HG02938 (cell line): ENCODE results near the gene PLAU.
"Not testable (repeated sequence)": the region's sequence is repeated elsewhere in the genome, so short reads cannot be mapped to it uniquely, and the experiment has no call there.

Experiments
- ATAC-seq: cut with Tn5 transposase; IDR thresholded peaks from one replicate; pipeline ENCODE4 v1.9.1; 2021; ENCODE audit warnings: mild to moderate bottlenecking, moderate library complexity; ENCODE audit not compliant: unreplicated experiment

Gene PLAU

DNA sequence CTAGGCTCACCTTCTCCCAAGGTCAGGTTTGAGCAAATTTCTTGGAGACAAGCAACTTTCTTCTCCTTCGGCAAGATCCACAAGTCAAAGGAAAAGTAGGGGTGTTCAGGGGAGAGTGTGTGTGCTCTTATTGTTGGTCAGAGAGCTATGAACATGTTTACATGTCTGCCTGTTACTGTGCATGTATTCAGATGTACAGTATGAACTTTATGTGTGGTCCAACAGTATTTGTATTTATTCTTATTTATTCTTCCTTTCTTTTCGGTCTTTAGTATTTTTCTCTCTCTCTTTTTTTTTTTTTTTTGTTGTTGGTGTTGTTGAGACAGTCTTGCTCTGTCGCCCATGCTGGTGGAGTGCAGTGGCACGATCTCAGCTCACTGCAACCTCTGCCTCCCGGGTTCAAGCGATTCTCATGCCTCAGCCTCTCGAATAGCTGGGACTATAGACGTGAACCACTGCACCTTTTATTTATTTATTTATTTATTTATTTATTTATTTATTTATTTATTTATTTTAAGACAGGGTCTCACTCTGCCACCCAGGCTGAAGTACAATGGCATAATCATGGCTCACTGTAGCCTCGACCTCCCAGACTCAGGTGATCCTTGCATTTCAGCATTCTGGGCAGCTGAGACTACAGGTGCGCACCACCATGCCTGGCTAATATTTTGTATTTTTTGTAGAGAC lies 38.2 kb downstream of the PLAU start:
- ATAC-seq, result no peak

DNA sequence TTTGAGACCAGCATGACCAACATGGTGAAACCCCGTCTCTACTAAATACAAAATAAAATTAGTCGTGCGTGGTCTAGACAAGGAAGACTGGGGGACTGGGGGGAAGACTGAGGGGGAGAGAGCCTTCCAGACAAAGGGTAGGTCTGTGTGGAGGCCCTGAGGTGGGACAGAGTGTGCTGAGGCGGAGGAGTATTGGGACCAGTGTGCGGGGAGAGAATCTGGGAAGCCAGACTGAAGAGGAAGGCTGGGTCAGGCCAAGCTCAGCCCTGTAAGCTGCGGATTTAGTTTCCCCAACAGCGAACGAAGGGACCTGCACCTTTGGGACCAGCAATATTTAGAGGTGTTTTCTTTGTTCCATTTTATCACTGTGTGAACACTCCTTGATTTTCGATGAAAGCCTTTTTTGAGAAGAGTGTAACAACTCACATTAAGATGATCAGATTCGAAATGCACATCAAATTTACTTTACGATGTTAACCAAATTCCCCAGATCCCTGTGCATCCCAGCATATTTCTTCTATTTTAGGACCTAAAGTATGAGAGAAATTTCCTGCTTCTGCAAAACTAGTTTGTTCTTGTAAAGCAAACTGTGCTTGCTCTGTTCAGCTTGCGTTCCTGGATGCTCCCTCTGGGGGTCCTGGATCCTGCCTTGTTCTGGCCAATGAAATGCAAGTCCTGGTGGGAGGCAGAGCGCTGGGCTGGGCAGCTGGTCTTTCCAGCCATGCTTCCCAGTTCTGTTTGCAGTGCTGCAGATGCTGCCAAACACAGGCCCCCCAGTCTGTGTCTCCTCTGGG lies 39.4 kb downstream of the PLAU start:
- ATAC-seq, result no peak

DNA sequence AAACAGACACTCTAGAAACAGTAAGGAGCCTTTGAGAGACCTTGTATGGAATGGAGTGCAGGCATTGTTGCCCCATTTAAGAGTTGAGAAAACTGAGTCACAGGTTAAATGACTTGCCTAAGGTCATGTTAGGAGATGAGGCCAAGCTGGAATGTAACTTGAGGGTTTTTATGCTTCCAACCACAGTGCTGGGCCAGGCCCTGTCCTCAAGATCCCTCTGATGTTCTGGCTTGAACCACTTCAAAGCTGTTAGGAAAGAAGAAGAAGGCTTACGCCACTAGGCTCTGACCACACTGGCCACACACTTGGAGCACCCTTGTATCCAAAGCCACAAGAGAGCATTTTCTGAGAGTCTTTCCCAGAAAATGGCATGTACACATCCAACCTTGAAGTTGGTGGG lies 42.7 kb downstream of the PLAU start:
- ATAC-seq, result no peak

DNA sequence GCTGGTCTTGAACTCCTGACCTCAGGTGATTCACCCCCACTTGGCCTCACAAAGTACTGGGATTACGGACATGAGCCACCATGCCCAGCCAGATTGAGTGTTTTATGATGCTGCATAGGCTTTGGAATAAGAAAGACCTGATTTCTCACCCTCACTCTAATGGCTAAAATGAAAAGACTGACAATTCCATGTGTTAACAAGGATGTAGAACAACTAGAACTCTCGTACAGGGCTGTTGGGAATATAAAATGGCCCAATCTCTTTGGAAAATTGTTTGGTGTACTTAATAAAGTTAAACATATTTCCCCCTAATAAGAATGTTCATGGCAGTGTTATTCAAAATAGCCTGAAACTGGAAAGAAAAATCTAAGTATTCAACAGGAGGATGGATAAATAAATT lies 43.8 kb downstream of the PLAU start:
- ATAC-seq, result no peak

DNA sequence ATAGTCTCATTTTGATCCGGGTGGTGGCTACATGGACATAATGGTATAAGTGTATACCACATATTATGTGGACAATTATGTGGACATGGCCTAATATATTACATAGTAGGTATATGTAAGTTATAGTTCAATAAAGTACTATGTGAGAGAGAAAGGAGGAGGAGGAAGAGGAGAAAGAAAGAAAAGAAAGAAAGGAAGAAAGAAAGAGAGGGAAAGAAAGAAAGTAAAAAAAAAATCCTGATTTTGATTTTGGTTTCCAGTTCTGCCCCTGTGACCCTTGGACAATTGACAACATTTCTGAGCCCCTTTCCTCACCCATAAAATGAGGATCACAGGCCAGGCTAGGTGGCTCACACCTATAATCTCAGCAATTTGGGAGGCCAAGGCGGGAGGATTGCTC lies 44.8 kb downstream of the PLAU start:
- ATAC-seq, result no peak

DNA sequence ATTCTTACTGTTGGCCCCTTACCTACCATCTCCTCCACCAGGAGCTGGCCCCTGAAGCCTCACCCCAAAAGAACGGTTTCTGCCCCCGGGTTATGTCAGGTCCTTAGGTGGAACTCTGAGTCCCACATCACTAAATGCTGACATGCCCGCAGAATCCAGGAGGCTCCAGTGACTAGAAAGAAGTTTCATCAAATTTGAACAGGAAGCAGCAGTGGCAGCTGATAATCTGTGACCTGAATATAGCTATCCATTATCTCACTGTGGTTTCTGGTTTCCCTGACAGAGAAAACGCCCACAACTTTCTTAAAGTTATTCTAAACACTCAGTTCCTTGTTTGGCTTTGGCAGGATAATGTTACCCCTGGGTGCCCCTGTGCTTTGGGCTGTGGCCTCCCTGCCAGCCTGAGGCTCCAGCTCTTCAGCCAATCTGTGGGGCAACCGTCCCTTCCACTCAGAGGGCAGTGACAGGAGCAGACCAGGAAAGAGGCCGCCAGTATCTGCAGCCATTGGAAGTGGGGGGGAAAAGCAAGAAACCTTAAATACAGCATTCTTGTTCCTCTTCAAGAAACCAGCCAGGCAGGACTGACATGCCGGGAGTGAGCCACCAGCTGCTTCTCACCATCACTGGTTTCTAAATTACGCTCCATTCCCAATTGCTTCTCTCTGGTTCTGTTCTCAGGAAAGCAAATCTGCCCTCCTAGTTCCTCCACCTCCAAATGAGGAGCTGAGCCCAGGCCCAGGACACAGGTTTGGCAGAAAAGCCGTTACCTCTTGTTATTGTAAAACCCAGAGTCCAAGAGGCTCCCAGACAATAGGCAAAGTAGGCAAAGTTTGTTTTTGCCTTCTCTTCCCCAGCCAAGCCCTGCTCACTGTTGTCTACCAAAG lies 45.8 kb downstream of the PLAU start:
- peak; percentile 46 for ATAC-seq

DNA sequence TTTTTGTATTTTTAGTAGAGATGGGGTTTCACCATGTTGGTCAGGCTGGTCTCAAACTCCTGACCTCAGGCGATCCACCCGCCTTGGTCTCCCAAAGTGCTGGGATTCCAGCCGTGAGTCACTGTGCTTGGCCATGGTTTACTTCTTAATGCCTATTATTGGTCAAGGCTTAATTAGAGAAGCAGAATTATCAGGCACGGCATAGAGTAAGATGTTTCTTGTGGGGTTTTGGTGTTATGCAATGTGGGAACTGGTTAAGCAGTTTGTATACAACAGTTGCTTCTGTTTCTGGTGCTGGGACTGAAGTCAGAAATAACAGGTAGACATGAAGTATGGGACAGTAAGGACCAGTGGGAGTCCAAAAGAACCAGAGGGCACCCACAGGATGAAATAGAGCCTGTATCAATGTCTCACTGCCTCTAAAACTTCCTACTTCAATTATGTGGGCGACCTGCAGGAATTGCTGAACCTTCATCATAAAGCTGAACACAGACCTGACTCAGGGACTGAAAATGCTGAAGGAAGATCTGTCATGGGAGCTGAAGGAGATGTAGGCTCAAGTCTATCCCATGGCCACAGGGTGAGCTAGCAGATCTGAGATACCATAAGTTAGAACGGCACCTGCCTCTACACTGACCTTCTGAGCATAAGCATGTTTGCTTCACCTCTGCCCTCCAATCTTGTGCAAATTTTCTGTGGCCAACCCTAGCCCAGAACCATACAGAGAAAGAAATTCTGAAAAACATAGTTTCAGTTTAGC lies 48.7 kb downstream of the PLAU start:
- no peak for ATAC-seq

DNA sequence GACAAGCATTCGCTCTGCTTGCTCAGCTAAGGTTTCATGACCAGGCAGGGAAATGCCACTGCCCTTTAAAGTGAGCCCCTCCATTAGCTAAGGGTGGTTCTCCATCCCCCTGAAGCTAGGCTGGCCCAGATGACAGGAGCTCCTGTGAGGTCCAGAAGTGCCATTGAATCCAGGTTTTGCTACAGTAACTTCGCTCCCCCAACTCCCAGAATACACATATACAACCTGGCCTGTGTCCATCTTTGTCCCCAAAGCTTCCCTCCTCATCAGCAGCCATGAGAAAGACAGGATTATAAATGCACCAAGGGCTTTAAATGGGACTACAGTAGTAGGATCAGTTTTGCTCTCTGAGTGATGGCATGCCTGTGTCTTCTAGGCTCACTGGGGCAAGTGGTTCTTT lies 51.5 kb downstream of the PLAU start:
- ATAC-seq, result no peak

DNA sequence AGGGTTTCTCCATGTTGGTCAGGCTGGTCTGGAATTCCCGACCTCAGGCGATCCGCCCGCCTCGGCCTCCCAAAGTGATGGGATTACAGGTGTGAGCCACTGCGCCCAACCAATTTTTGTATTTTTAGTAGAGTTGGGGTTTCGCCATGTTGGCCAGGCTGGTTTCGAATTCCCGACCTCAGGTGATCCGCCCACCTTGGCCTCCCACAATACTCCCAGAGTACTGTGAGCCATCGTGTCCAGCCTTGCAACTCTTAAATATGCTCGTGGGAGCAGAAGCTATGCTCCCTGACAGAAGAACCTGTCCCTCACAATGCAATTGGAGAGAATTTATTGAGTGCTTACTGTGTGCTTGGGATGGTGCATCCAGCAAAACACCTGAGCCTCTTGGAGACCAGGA lies 52.6 kb downstream of the PLAU start:
- ATAC-seq, result not testable (repeated sequence)

DNA sequence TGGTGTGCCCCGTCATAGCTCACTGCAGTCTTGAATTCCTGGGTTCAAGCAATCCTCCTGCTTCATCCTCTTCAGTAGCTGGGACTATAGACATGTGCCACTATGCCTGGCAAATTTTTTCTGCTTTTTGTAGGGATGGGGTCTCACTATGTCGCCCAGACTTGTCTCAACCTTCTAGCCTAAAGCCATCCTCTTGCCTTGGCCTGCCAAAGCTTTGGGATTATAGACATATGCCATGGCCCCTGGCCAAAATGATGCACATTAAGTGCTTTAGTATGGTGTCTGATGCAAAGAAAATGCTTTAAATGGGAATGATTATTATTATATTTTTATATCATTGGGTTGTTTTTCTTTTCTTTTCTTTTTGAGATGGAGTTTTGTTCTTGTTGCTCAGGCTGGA lies 53.8 kb downstream of the PLAU start:
- ATAC-seq, result no peak

DNA sequence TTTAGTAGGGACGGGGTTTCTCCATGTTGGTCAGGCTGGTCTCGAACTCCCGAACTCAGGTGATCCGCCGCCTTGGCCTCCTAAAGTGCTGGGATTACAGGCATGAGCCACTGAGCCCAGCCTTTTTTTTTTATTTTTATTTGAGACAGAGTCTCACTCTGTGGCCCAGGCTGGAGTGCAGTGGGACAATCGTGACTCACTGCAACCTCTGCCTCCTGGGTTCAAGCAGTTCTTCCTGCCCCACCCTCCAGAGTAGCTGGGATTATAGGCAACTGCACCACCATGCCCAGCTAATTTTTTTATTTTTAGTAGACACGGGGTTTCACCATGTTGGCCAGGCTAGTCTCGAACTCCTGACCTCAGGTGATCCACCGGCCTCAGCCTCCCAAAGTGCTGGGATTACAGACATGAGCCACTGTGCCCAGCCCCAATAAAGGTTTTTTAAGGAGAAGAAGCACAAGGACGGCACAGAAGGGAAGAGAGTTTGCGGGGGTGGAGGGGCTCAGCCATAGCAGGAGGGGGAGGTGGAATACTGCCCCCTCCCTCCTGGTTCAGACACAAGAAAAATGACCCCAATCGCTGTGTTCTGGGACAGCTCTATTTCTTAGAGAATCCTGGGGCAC lies 54.4 kb downstream of the PLAU start:
- not testable (repeated sequence) for ATAC-seq

DNA sequence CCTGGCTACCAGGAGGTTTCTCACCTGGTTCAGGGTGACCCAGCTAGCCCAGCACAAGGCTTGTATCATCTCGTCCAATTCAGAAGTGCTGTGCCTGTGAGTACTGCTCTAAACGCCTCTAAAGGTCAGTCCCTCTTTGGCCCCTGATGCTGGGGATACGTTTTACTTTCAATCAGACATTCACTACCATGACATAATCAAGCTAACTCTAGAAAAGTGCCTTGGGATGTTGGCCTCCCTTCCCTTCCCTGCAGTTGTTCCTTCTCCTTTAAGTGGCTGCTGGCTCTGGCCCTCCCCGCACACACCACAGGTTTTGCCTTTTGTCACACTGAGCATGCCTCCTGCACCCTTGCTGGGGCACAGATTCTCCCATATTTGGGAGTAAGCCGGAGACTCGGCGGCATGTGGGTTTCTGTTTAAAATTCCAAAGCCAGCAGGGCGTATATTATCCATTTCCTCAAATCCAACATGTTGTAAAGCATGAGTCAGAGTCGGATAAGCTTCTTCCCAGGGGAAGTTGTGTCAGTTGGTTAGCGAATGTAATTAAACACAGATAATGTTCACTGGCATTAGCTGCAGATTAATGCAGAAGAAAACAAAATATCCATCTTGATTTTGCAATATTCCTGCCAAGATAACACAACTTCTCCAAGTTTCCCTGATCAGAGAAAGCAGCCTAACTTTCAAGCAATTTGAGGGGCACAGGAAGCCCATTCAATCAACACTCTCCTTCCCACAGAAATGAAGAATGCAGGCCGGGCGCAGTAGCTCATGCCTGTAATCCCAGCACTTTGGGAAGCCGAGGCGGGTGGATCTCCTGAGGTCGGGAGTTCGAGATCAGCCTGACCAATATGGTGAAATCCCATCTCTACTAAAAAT lies 55.2 kb downstream of the PLAU start:
- ATAC-seq, result no peak

DNA sequence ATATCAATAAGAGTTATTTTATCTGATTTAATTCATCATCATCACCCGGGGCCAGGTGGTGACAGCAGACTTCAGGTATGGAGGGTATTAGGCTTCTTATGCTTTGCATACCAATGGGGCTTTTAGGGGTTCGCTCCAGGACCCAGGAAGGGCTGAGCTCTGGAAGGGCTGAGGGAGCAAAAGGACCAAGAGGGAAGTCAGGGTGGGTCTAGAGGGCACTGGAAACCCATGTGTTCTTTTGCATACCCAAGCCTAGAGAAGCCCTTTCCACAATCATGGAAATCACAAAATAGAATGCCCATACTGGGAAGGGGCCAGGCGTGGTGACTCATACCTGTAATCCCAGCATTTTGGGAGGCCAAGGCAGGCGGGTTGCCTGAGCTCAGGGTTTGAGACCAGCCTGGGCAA lies 56.1 kb downstream of the PLAU start:
- no peak for ATAC-seq
